Lung (tissue), 12 donors: Measurements from ENCODE around the gene CD79A. TPM values are rescaled to one million over a fixed set of nuclear protein-coding genes. Genes with fewer than 3 reads are reported as not detected.

Experiments
- ATAC-seq: fragments of 200-7000 bp; cut with Tn5 transposase; one replicate; pipeline ENCODE4 v1.9.1; 2020; ENCODE audit warnings: moderate number of reproducible peaks; ENCODE audit not compliant: insufficient read depth, low FRiP score
- DNase-seq, 3 donors: peaks; one replicate each; pipeline ENCODE4 v3.0.0-alpha.2; 2013 to 2017
- H3K27ac ChIP-seq, 2 donors: one replicate each; pipeline ENCODE4 v1.5.1; 2013; ENCODE audit warnings: mild to moderate bottlenecking in 2 of 2, moderate library complexity in 2 of 2, control low read depth in 1 of 2, inconsistent platforms in 1 of 2, low read depth in 1 of 2, low read length in 1 of 2
- H3K27me3 ChIP-seq, 3 donors: one replicate each; pipeline ENCODE4 v1.5.1; 2013; ENCODE audit warnings: low read length in 2 of 3; ENCODE audit not compliant: control insufficient read depth in 3 of 3, insufficient read depth in 3 of 3
- H3K36me3 ChIP-seq, 4 donors: one replicate each; pipeline ENCODE4 v1.5.1; 2013; ENCODE audit warnings: low read length in 4 of 4, mild to moderate bottlenecking in 1 of 4, moderate library complexity in 1 of 4; ENCODE audit not compliant: control insufficient read depth in 4 of 4, insufficient read depth in 4 of 4
- H3K4me1 ChIP-seq, 5 donors: one replicate each; pipeline ENCODE4 v1.5.1; 2013; ENCODE audit warnings: low read length in 5 of 5, mild to moderate bottlenecking in 2 of 5, moderate library complexity in 1 of 5; ENCODE audit not compliant: control insufficient read depth in 5 of 5, insufficient read depth in 5 of 5
- H3K4me3 ChIP-seq: one replicate; pipeline ENCODE4 v1.5.1; 2013; ENCODE audit warnings: mild to moderate bottlenecking, control low read depth, moderate library complexity
- H3K9ac ChIP-seq, 2 donors: one replicate each; pipeline ENCODE4 v1.5.1; 2013; ENCODE audit warnings: low read length in 2 of 2, control low read depth in 1 of 2; ENCODE audit not compliant: insufficient read depth in 1 of 2
- H3K9me3 ChIP-seq, 4 donors: one replicate each; pipeline ENCODE4 v1.5.1; 2013; ENCODE audit warnings: low read length in 3 of 4, mild to moderate bottlenecking in 1 of 4, moderate library complexity in 1 of 4; ENCODE audit not compliant: control insufficient read depth in 4 of 4, insufficient read depth in 3 of 4
- WGBS, 2 donors: extraction: QIAGEN DNeasy Blood & Tissue Kit; methylation state at CpG; one replicate each; pipeline ENCODE4 v1.1.7; 2013; 5-methylcytosine and 5-hydroxymethylcytosine counted together
- polyA plus RNA-seq, 2 donors: library from polyadenylated mRNA; stranded (reverse); fragments of 200-250 nt; gene quantifications; one replicate each; pipeline ENCODE4 v1.2.1, GENCODE V29; 2013
- total RNA-seq, 2 donors: library from RNA; depleted of rRNA in 1 of 2; stranded (reverse); fragments of >200 nt in 1 of 2; gene quantifications; one replicate each; pipeline ENCODE4 v1.2.1, GENCODE V29; 2014 to 2021
- TF ChIP-seq, protein P1 (sequence below): IDR thresholded peaks from 2 replicates; pipeline ENCODE4 v1.5.1; 2012; ENCODE audit warnings: mild to moderate bottlenecking; ENCODE audit errors: control extremely low read depth, extremely low read depth
- donor health status: control.
- donor health status: control.
- donor health status: Bipolar disorder and iron deficiency.
- donor health status: healthy.
- donor health status: DM: yes; HTN: yes; CAD: no.

CD79A gene
- total and polyA plus RNA-seq, 4 donors, result 1.4 to 14.8 (median 5.9) TPM

DNA sequence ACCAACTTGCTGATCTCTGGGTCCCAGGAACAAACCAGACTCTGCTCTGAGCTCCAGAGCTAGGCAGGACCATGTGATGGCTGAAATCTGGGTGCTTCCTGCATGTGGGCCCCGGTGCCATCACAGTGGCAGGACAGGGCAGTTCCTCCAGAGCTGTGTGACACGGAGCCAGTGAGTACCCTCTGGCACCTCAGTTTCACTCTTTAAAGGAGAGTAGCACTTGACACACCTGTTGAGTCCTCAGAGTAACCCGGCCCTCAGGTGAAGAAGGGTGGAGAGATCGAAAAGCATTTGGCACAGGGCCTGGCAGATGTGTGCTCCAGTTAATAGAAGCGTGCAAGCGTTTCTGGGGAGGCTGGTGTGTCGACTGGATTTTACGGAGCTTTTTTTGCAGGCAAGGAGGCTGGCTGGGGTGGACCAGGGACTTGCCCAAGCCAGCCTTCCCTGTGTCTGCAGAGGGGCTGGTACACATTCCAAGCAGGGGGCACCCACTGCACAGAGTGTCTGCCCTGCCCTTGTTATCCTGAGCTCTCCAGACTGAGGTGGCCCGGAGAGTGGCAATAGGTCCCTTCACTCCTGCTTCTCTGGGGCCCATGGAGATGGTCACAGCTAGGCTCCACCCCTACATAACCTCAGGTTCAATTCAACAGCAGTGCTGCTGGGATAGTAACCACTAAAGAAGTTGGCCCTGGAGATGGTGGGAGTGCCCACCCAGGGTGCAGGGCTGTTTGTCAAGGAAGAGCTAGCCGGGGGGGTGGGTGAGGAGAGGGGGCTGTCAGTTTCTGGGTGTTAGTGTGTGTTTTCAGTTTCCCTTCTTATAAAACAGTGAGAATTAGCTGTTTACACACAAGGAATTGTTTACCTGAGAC lies 8.7 kb upstream of the CD79A start:
- H3K9ac ChIP-seq, result no peak overlapping the region
- 70 to 74% methylated on average over 10 of the region's 10 CpGs for WGBS, 2 donors
- peaks cover 0 to 6% (median 0%) of the 10 kb centered on the region in 5 donors for H3K4me1 ChIP-seq
- H3K9me3 ChIP-seq, result no peaks in the 10 kb centered on the region
- H3K4me3 ChIP-seq, result no peak overlapping the region
- no peaks in the 10 kb centered on the region for H3K27me3 ChIP-seq
- H3K36me3 ChIP-seq, result peaks cover 14 to 53% (median 27%) of the 10 kb centered on the region in 4 donors
- ATAC-seq, result peak; percentile 13
- TF ChIP-seq, protein P1, sequence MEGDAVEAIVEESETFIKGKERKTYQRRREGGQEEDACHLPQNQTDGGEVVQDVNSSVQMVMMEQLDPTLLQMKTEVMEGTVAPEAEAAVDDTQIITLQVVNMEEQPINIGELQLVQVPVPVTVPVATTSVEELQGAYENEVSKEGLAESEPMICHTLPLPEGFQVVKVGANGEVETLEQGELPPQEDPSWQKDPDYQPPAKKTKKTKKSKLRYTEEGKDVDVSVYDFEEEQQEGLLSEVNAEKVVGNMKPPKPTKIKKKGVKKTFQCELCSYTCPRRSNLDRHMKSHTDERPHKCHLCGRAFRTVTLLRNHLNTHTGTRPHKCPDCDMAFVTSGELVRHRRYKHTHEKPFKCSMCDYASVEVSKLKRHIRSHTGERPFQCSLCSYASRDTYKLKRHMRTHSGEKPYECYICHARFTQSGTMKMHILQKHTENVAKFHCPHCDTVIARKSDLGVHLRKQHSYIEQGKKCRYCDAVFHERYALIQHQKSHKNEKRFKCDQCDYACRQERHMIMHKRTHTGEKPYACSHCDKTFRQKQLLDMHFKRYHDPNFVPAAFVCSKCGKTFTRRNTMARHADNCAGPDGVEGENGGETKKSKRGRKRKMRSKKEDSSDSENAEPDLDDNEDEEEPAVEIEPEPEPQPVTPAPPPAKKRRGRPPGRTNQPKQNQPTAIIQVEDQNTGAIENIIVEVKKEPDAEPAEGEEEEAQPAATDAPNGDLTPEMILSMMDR, result no peak
- no peak overlapping the region for H3K27ac ChIP-seq
- DNase-seq, result peak in 2 of 3 donors; percentile 37 to 54

DNA sequence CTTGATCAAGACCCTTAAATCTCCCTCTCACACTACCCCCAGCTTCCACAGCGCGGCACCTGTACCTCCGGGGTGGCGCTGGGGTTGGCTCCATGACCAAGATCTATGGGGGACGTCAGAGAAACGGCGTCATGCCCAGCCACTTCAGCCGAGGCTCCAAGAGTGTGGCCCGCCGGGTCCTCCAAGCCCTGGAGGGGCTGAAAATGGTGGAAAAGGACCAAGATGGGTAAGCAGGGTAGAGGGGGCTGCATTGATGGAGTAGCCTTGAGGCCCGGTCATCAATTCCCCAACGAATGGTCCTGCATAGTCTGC lies 8.1 kb upstream of the CD79A start:
- TF ChIP-seq, protein P1, result no peak
- Histone ChIP-seq H3K27me3 (no peaks in the 10 kb centered on the region), H3K4me3 (no peak overlapping the region), H3K9me3 (no peaks in the 10 kb centered on the region), H3K9ac (no peak overlapping the region), H3K4me1 (peaks cover 0 to 4% (median 0%) of the 10 kb centered on the region in 5 donors), H3K36me3 (peaks cover 14 to 49% (median 26%) of the 10 kb centered on the region in 4 donors), H3K27ac (no peak overlapping the region)
- DNase-seq (no peak), ATAC-seq (no peak)
- 78 to 84% methylated on average over 12 of the region's 12 CpGs for WGBS, 2 donors

DNA sequence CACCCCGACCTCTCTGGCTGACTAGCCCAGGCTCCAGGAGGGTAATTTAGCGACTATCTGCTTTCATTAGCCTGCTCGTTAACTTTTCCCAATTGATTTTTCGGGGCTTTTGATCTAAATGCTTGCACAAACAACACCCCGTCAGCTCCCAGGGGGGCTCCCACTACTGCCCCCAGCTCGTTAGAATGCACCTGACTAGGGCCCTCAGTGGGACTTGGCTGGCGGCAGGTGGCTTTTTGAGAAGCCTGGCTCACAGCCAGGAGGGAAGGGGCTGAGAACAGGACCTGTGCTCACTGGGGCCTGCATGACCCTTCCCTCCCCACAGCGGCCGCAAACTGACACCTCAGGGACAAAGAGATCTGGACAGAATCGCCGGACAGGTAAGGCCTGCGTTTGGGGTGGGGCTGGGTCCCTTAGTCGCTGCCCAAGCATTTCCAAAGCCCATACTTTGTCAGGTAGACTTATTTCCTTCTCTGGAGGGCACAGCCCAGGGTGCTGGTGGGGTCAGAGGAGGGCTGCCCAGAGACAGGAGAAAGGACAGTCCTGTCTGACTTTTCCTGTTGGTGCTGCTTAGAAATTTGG lies 7.6 kb upstream of the CD79A start:
- no peak for ATAC-seq

More for the DNA sequence above, 7.6 kb upstream of the CD79A start:
- TF ChIP-seq, protein P1, result no peak
- no peak overlapping the region for H3K27ac ChIP-seq
- 82 to 89% methylated on average over 13 of the region's 13 CpGs for WGBS, 2 donors
- no peak overlapping the region for H3K4me3 ChIP-seq
- H3K9ac ChIP-seq, result no peak overlapping the region
- H3K27me3 ChIP-seq, result no peaks in the 10 kb centered on the region
- DNase-seq, result no peak
- H3K36me3 ChIP-seq, result peaks cover 9 to 44% (median 20%) of the 10 kb centered on the region in 4 donors
- peaks cover 0 to 4% (median 0%) of the 10 kb centered on the region in 5 donors for H3K4me1 ChIP-seq
- no peaks in the 10 kb centered on the region for H3K9me3 ChIP-seq
